Kidney epithelial cell (primary cell): ENCODE results near the gene CUX1. TPM values are rescaled to one million over a fixed set of nuclear protein-coding genes. Genes with fewer than 3 reads are reported as not detected.

ENCODE experiments used
- DNase-seq: peaks from one replicate; pipeline ENCODE4 v3.0.0-alpha.2; 2010; ENCODE audit warnings: low read depth
- H3K27me3 ChIP-seq: 2 replicates; pipeline ENCODE4 v1.6.0; 2011; ENCODE audit warnings: low read length; ENCODE audit not compliant: control insufficient read depth, insufficient read depth
- H3K36me3 ChIP-seq: 2 replicates; pipeline ENCODE4 v1.5.1; 2011; ENCODE audit warnings: low read length; ENCODE audit not compliant: control insufficient read depth, insufficient read depth
- H3K4me3 ChIP-seq: 2 replicates; pipeline ENCODE4 v1.5.1; 2011; ENCODE audit warnings: low read depth, mild to moderate bottlenecking, control low read depth, low read length
- total RNA-seq: library from RNA; depleted of rRNA; stranded (reverse); fragments of >200 nt; gene quantifications from 2 replicates; pipeline ENCODE4 v1.2.3, GENCODE V29; 2015
- TF ChIP-seq, protein P1 (sequence below): IDR thresholded peaks from 2 replicates; pipeline ENCODE4 v1.5.1; 2011; ENCODE audit warnings: mild to moderate bottlenecking, moderate library complexity, low read length, control low read depth, inconsistent platforms; ENCODE audit not compliant: insufficient read depth, poor library complexity, severe bottlenecking

CUX1 gene
- total RNA-seq, 1 donor from 2014 or later, result 56.7 TPM

DNA sequence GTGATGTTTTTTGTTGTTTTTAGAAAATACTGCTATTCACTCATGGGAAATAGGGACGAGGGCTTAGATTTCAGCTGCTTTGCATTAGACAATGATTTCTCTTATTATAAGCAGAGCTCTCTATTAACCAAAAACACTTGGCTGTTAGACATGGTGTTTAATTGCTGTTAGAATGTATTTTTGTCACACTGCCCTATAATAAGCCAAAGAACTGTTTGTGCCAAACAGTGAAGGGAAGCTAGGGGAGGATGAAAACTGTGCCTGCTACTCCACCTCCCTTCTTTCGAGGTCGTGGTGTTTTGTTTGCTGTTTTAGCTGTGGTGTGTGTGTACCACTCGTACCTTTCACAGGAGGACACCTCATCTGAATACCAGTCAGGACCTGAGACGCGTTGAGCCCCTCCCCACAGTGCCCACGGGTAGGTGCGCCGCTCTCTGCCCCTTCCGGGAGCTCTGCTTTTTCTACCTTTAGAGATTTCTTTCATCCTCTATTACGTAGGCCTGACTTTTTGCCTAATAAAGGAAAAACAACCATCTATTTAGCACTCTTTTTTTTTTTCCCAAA is 57.9 kb downstream of the CUX1 start:
- H3K36me3 ChIP-seq, result no peaks in the 10 kb centered on the region
- no peak overlapping the region for H3K4me3 ChIP-seq
- TF ChIP-seq, protein P1, sequence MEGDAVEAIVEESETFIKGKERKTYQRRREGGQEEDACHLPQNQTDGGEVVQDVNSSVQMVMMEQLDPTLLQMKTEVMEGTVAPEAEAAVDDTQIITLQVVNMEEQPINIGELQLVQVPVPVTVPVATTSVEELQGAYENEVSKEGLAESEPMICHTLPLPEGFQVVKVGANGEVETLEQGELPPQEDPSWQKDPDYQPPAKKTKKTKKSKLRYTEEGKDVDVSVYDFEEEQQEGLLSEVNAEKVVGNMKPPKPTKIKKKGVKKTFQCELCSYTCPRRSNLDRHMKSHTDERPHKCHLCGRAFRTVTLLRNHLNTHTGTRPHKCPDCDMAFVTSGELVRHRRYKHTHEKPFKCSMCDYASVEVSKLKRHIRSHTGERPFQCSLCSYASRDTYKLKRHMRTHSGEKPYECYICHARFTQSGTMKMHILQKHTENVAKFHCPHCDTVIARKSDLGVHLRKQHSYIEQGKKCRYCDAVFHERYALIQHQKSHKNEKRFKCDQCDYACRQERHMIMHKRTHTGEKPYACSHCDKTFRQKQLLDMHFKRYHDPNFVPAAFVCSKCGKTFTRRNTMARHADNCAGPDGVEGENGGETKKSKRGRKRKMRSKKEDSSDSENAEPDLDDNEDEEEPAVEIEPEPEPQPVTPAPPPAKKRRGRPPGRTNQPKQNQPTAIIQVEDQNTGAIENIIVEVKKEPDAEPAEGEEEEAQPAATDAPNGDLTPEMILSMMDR, result no peak
- H3K27me3 ChIP-seq, result no peaks in the 10 kb centered on the region
- DNase-seq, result no peak

DNA sequence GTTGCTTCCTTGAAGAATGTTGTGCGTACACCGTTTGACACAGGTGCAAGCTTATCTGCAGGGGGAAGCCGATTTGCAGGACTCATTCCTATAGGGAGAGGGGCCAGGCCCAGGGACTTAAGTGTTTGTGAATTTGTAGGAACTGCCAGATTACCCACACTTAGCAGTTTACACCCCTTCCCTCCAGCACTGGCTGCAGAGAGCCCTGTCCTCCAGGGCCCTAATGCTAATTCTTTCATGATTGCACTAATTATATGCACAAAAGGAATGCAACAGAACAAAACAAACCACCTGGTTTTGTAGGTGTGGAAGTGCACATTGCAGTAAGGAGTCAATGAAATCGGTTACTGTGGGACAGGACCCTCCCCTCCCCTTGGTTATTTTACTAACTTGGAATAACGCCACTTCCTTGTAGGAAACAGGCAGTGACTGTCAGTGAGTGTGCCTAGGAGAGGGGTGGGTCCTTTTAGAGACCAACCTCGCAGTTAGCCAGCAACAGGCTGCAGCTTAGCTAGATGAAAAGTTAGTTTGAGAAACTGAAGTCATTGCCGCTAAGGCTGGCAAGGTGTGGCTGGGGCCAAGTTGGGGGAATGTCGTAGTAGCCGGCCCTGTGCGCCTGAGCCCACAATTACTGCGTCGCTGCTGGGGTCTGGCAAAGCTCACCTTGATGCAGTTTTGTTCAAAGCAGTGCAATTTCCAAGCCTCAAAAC is 60.6 kb downstream of the CUX1 start:
- TF ChIP-seq, protein P1, result no peak
- Histone ChIP-seq H3K4me3 (no peak overlapping the region), H3K27me3 (no peaks in the 10 kb centered on the region), H3K36me3 (no peaks in the 10 kb centered on the region)
- DNase-seq, result no peak

DNA sequence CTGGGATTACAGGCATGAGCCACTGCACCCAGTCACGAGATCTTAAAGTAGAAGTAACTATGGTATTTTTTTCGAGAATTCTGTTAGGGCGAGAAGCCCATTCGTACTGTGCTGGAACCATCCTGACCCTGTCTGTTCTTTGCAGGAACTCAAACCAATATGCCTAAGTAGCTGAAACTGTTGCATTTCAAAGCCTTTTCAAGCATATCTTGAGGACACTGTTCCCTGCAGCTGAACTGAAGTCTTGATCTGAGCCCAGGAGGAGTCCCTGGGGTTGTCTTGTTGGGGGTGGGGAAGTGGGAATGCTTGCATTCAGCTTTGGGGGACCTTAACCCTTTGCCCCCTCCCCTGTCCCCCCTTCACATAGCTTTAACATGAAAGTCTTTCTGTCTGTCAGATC is 61.5 kb downstream of the CUX1 start:
- H3K36me3 ChIP-seq, result no peaks in the 10 kb centered on the region
- no peak overlapping the region for H3K4me3 ChIP-seq
- no peaks in the 10 kb centered on the region for H3K27me3 ChIP-seq
- no peak for DNase-seq
- TF ChIP-seq, protein P1, result no peak

DNA sequence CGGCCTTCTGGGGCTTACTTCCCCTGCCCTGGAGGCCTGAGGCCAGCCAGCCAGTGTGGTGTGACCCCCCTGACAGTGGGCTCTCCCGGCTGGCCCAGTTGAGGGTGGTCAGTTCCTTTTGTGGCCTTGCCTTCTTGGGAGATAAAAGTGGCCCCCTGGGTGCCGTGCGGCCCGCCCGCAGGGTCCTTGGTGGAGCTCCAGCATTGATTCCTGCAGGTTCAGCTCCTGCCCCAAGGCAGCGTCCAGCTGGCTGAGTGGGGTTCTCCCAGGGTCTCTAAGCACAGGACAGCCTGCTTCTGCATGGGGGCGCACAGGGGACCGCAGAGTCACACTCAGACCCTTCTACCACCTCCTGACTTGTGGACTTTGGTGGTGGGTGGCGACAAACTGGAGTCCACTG is 62.1 kb downstream of the CUX1 start:
- TF ChIP-seq, protein P1, result no peak

DNA sequence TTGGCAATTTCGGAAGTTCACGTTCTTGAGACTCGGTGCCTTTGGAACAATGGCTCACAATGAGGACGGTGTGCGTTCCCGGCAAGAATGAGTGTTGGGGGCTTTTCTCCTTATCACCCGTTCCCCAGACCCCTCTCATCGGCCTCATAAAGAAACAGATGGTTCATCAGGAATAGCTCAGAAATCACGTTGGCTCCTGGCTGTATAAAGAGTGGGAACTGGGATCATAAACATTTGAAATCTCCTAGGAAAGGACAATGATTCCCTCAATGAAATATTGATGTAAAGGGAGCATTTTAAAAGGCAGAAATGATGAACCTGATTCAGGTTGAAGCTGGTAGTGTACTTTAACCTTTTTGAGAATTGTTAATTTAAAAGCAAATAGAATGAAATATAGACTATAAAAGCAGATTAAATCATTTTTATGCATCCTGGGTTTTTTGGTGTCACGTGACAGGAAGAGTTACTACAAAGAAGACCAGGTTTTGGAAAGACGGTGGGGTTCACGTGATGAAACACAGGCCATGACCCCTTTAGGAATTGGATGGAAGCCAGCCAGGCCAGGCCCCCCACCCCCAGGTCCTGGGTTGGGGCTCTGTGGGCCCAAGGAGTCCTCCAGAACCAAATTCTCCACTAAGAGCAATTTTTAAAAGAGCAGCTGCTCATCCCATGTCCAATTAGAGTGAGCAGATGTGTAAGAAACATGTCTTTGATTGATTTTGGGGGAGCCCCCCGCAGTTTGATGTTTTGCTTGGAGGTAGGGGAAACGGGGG is 63.0 kb downstream of the CUX1 start:
- Histone ChIP-seq H3K36me3 (no peaks in the 10 kb centered on the region), H3K4me3 (no peak overlapping the region), H3K27me3 (no peaks in the 10 kb centered on the region)
- no peak for DNase-seq
- TF ChIP-seq, protein P1, result no peak

More for the DNA sequence above, 62.1 kb downstream of the CUX1 start:
- no peaks in the 10 kb centered on the region for H3K36me3 ChIP-seq
- no peaks in the 10 kb centered on the region for H3K27me3 ChIP-seq
- DNase-seq, result no peak
- no peak overlapping the region for H3K4me3 ChIP-seq
